HEK293T (cell line): ENCODE measurements around the gene N4BP2L2.

Experiments used
- CTCF ChIA-PET: fragments of 350-600 bp; formaldehyde crosslinking; extraction: SDS; loops from one replicate; lab custom pipeline; 2021; ENCODE audit warnings: antibody characterized with exemption, inconsistent platforms; lab: Yijun Ruan, JAX
- POLR2A ChIA-PET: fragments of 350-600 bp; formaldehyde crosslinking; extraction: SDS; loops from one replicate; lab custom pipeline; 2020; ENCODE audit warnings: antibody characterized with exemption, inconsistent platforms; lab: Yijun Ruan, JAX
- DNase-seq: peaks from one replicate; pipeline ENCODE4 v3.0.0; 2012; ENCODE audit warnings: mixed read lengths; ENCODE audit errors: extremely low spot score
- ARNT ChIP-seq: fragments of 450-650 bp; IDR thresholded peaks from 2 replicates; pipeline ENCODE4 v1.6.1; 2017; ENCODE audit warnings: mild to moderate bottlenecking
- BHLHE40 ChIP-seq: fragments of 450-650 bp; IDR thresholded peaks from 2 replicates; pipeline ENCODE4 v1.6.1; 2016; ENCODE audit warnings: mild to moderate bottlenecking, moderate library complexity, borderline replicate concordance
- CTBP1 ChIP-seq: fragments of 450-650 bp; IDR thresholded peaks from 2 replicates; pipeline ENCODE4 v1.6.1; 2016; ENCODE audit warnings: borderline replicate concordance
- ELF4 ChIP-seq: fragments of 450-650 bp; IDR thresholded peaks from 2 replicates; pipeline ENCODE4 v1.6.1; 2017; ENCODE audit warnings: antibody characterized with exemption
- FOXA1 ChIP-seq: fragments of 450-650 bp; IDR thresholded peaks from 2 replicates; pipeline ENCODE4 v1.6.1; 2016; ENCODE audit warnings: mild to moderate bottlenecking
- FOXK2 ChIP-seq: fragments of 450-650 bp; IDR thresholded peaks from 2 replicates; pipeline ENCODE4 v1.6.1; 2016; ENCODE audit warnings: mild to moderate bottlenecking
- FOXM1 ChIP-seq: fragments of 450-650 bp; IDR thresholded peaks from 2 replicates; pipeline ENCODE4 v1.6.1; 2017; ENCODE audit warnings: mild to moderate bottlenecking, borderline replicate concordance
- HDGF ChIP-seq: fragments of 450-650 bp; IDR thresholded peaks from 2 replicates; pipeline ENCODE4 v1.6.1; 2017; ENCODE audit warnings: antibody characterized with exemption, borderline replicate concordance
- L3MBTL2 ChIP-seq: fragments of 450-650 bp; conservative IDR thresholded peaks from 2 replicates; pipeline ENCODE4 v1.6.1; 2016; ENCODE audit warnings: mild to moderate bottlenecking
- LEF1 ChIP-seq: fragments of 450-650 bp; IDR thresholded peaks from 2 replicates; pipeline ENCODE4 v1.6.1; 2017; ENCODE audit warnings: mild to moderate bottlenecking, borderline replicate concordance
- NFRKB ChIP-seq: fragments of 450-650 bp; IDR thresholded peaks from 2 replicates; pipeline ENCODE4 v1.6.1; 2016; ENCODE audit warnings: mild to moderate bottlenecking, moderate library complexity
- SP1 ChIP-seq: fragments of 450-650 bp; IDR thresholded peaks from 2 replicates; pipeline ENCODE4 v1.6.1; 2017
- SUZ12 ChIP-seq: fragments of 450-650 bp; IDR thresholded peaks from 2 replicates; pipeline ENCODE4 v1.6.1; 2016; ENCODE audit warnings: mild to moderate bottlenecking
- TARDBP ChIP-seq: fragments of 450-650 bp; IDR thresholded peaks from 2 replicates; pipeline ENCODE4 v1.6.1; 2016
- ZNF384 ChIP-seq: fragments of 450-650 bp; IDR thresholded peaks from 2 replicates; pipeline ENCODE4 v1.6.1; 2016
- TF ChIP-seq, protein P1 (sequence below): fragments of 450-650 bp; IDR thresholded peaks from 2 replicates; pipeline ENCODE4 v1.6.1; 2016

The N4BP2L2 gene

DNA sequence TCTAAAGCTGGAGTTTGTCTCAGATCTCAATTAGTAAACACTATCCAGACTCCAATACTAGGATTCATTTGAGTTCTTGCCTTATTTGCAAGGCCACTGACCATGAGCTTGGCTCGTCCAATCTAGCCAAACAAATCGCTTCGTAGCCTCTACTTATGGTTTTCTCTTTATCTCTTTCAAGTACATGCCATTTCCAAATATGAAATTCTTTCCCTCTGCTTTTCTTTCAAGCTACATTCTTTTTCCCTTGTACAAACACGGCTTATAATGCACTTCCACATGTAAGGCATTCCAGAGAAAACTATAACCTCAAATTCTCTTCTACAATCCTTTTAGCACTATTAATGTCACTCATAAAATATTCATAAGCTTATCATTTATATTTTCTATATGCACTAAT, 99.7 kb downstream of the N4BP2L2 start:
- CTCF ChIA-PET: interaction anchor here (1.2 kb wide), 1 partner anchor 49 kb away, joined by 3 read pairs; no protein-coding TSS in a partner anchor
- TF ChIP-seq TARDBP: no peak
- no peak for TF ChIP-seq NFRKB
- TF ChIP-seq BHLHE40: no peak
- no peak for TF ChIP-seq FOXA1
- TF ChIP-seq FOXK2: no peak
- TF ChIP-seq ELF4: no peak
- DNase-seq: no peak
- POLR2A ChIA-PET: no interaction called here

DNA sequence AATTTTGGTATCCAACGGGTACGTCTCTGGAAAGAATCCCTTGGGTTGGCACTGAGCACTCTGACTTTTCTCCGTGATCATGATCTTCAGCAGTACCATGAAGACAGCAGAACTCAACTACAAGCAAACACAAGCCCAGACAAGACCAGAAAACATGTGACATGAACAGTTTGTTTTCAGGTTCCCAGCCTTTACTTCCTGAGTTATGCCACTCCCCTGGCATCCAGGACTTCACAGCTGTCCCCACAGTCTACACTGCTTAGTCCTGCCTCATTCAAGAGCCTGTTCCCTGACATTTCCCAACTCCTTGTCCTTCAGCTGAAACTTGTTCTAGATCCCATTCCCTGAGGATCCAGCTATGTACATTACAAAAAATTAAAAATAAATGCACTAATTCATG, 105.7 kb downstream of the N4BP2L2 start:
- no peak for TF ChIP-seq FOXM1
- TF ChIP-seq FOXA1: no peak
- TF ChIP-seq NFRKB: no peak
- TF ChIP-seq FOXK2: no peak
- TF ChIP-seq TARDBP: no peak
- no peak for TF ChIP-seq ELF4
- no peak for TF ChIP-seq SP1
- TF ChIP-seq LEF1: no peak
- no peak for TF ChIP-seq ZNF384
- no peak for TF ChIP-seq L3MBTL2
- no peak for TF ChIP-seq ARNT
- TF ChIP-seq CTBP1: no peak
- TF ChIP-seq, protein P1, sequence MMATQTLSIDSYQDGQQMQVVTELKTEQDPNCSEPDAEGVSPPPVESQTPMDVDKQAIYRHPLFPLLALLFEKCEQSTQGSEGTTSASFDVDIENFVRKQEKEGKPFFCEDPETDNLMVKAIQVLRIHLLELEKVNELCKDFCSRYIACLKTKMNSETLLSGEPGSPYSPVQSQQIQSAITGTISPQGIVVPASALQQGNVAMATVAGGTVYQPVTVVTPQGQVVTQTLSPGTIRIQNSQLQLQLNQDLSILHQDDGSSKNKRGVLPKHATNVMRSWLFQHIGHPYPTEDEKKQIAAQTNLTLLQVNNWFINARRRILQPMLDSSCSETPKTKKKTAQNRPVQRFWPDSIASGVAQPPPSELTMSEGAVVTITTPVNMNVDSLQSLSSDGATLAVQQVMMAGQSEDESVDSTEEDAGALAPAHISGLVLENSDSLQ: no peak
- no peak for TF ChIP-seq HDGF
- no peak for TF ChIP-seq SUZ12
- DNase-seq: no peak
- ChIA-PET CTCF (no interaction called here), POLR2A (no interaction called here)

DNA sequence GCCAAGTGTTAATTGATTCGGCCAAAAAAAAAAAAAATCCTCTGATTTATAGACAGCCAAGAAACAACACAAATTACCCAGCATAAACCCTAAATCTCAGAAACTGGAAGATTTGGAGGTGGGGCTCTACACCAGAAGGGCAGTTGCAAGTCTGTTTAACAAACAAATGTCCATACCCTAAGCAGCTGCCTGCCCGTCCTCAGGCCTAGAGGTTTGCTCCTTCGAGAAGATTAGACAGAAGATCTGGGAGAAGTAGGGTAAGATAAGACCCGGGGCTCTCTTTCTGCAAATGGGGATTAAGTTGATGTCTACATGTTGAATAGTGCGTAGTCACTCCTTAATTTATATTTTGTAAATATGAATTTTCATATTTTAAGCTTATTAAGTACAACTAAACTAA, 107.2 kb downstream of the N4BP2L2 start:
- no peak for DNase-seq
- POLR2A ChIA-PET: no interaction called here
- CTCF ChIA-PET: no interaction called here
- no peak for TF ChIP-seq TARDBP
- no peak for TF ChIP-seq NFRKB
- TF ChIP-seq FOXM1: no peak
- no peak for TF ChIP-seq ARNT
- TF ChIP-seq SUZ12: no peak
- TF ChIP-seq LEF1: no peak
- no peak for TF ChIP-seq FOXK2
- no peak for TF ChIP-seq FOXA1
- no peak for TF ChIP-seq ELF4
- TF ChIP-seq BHLHE40: no peak

DNA sequence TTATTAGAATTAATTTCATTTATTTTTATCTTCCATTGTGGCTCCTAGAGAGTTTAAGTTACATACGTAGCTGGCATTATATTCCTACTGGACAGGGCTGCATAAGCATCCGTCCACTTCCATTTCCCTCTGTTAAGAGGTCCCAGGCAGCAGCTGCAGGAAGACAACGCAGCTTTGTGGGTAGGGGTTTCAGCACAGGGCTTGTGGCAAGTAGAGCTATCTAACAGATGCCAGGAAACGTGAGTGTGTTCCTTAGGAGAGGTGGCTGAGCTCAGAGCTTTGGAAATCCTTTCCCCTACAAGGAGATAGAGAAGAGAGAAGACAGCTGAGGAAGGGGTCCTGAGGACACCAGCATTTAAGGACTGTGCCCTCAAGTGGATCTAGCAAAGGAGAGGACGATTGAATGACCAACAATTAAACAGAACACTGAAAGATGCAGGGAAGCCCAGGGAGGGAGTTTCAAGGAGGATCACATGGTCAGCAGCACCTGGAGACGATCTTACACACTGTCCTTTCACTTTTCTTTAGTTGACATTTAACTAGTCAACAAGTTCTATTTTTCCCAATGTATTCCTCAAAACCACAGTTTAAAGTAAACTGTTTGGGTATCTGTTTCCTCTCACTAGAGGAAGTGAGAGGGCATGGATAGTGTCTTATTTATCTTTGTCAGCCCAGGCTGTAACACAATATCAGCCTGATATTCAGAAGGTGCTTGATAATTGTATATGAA, 108.4 kb downstream of the N4BP2L2 start:
- DNase-seq: no peak
- ChIA-PET POLR2A (no interaction called here), CTCF (no interaction called here)
- TF ChIP-seq HDGF: no peak

DNA sequence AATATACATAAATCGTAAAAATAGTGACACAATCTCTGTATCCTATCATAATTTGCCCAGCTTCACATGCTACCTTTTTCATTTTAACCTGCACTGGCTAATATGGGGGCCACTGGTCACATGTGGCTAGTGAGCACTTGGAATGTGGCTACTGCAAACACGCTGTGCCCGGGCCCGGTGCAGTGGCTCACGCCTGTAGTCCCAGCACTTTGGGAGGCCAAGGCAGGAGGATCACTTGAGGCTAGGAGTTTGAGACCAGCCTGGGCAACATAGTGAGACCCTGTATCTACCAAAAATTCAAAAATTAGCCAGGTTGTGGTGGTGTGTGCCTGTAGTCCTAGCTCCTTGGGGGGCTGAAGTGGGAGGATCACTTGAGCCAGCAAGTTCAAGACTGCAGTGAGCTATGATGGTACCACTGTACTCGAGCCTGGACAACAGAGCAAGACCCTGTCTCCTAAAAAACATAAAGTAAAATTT, 109.1 kb downstream of the N4BP2L2 start:
- no peak for DNase-seq
- POLR2A ChIA-PET: no interaction called here
- CTCF ChIA-PET: no interaction called here
- no peak for TF ChIP-seq ELF4
- TF ChIP-seq FOXM1: no peak
- no peak for TF ChIP-seq TARDBP
- no peak for TF ChIP-seq ZNF384
- no peak for TF ChIP-seq BHLHE40

DNA sequence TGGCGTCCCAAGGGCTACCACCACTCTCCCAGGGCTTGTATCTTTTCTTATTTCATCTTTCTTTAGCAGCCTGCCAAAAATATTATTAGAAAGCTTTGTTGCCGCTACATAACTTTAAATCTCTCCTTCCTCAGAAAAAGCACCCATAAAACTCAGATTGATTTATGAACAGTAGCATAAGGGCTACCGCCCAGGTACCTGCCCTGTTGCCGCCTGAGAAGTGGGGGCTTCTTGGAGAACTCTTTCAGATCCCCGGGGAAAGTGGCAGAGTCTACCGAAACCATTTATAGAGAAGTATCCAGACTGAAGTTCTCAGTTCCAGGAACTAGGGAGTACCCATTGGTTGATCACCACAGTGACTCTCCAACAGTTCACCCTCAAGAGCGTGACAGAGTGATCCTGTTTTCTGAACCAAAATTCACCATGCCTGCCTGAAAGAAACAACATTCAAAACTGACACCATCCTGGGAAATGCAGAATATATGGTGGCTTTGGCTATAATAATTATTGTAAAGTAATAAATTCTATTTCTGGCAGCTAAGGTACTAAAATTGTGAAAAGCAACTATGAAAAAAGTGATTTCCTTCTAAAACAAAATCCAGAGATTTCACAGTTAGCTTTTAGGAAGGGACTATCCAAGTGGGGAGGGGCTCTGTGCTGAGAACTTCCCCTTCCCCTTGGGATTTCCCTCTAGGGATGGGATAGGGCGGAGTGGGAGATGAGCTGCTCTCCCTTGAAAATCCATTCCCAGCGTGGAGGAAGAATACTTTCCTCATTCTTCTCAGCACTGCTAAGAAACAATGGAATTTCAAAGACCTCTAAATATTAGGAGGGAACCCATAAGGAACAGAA, 109.8 kb downstream of the N4BP2L2 start:
- ChIA-PET CTCF (no interaction called here), POLR2A (no interaction called here)

DNA sequence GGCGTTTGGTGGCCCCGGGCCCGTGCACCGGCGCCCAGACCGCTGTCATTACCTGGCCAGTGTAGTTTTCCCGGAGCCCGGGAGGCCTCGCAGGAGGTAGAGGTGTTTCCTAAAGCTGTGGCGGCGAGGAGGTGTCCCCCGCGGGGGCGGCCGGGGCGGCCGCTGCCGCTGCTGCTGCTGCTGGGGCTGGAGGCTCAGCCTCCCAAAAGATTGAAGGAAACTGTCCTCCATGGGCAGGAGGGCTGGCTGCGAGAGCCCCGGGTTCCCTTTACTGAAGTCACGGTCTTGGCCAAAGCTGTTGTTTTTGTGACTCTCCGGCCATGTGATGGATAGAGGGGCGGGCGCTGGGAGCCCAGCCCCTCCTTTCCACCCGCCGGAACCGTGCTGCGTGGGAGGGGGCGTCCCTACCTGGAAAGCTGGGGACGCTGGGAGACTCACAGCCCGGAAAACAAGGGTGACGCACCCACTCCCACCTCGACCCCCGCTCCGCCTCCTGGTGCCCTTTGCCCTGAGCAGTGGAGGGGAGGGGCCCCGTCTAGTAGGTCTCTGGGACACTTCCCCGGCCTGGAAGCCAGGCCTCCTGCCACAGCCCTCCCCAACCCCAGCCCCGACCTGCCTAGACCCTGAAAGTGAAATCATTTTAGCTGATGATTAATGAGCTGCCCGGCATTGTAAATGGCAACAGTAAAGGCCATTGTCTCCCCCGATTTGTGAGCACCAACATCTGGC, 110.6 kb downstream of the N4BP2L2 start, which contains the start of gene N4BP2L1:
TSS of gene N4BP2L1 (minus strand) at position 279 of the 729 bp plus-strand sequence. CDS start at position 231, 48 bp downstream.
- no peak for TF ChIP-seq TARDBP
- no peak for TF ChIP-seq FOXM1
- CTCF ChIA-PET: no interaction called here
- POLR2A ChIA-PET: no interaction called here
- DNase-seq: no peak

More for the DNA sequence above, 109.8 kb downstream of the N4BP2L2 start:
- TF ChIP-seq ZNF384: no peak
- TF ChIP-seq FOXM1: no peak
- TF ChIP-seq SUZ12: no peak
- DNase-seq: no peak
